HepG2 (cell line): ENCODE results near the gene CXXC5. TPM values are rescaled to one million over a fixed set of nuclear protein-coding genes. Genes with fewer than 3 reads are reported as not detected.

Experiments
- AKAP8 ChIP-seq: sonication (generic); formaldehyde crosslinking; IDR thresholded peaks from 2 replicates; pipeline ENCODE4 v1.5.1; 2020; ENCODE audit warnings: mild to moderate bottlenecking, missing genetic modification reagents
- ZKSCAN8 ChIP-seq: IDR thresholded peaks from 2 replicates; pipeline ENCODE4 v1.6.1; 2016; ENCODE audit warnings: borderline replicate concordance, missing genetic modification reagents, missing compliant biosample characterization
- polyA plus RNA-seq, 8 experiments: library from polyadenylated mRNA; depleted of rRNA in 3 of 8; stranded (reverse) in 7 of 8; unstranded in 1 of 8; fragments of >200 nt; fragmentation: Illumina TruSeq in 4 of 8; extraction: Trizol in 4 of 8; gene quantifications; 2 replicates each; pipeline versions ENCODE4 v1.2.1 to v1.2.3, GENCODE V29; 2011 to 2016; ENCODE audit warnings: low read depth in 4 of 8, missing spikeins in 1 of 8, mixed read lengths in 1 of 8; ENCODE audit not compliant: insufficient read depth in 1 of 8
- total RNA-seq, 5 experiments: library from RNA; depleted of rRNA; stranded (reverse); fragments of >200 nt; fragmentation: Illumina TruSeq; extraction: Trizol; gene quantifications; 2 replicates each; pipeline ENCODE4 v1.2.3, GENCODE V29; 2016; ENCODE audit warnings: low read depth in 1 of 5
- TF ChIP-seq, protein P1 (sequence below): sonication (generic); formaldehyde crosslinking; IDR thresholded peaks from 2 replicates; pipeline ENCODE4 v1.4.0; 2020; ENCODE audit warnings: missing genetic modification reagents, borderline replicate concordance
- TF ChIP-seq, protein P2 (sequence below): sonication (generic); formaldehyde crosslinking; IDR thresholded peaks from 2 replicates; pipeline ENCODE4 v1.4.0; 2020; ENCODE audit warnings: missing genetic modification reagents
- TF ChIP-seq, protein P3 (sequence below): IDR thresholded peaks from 2 replicates; pipeline ENCODE4 v1.6.1; 2016

CXXC5 gene
- total and polyA plus RNA-seq, 2 of the 13 experiments (the other 11 are each of a cell fraction or from before 2014, with no cell fraction given), result 32.3 to 33.0 TPM

DNA sequence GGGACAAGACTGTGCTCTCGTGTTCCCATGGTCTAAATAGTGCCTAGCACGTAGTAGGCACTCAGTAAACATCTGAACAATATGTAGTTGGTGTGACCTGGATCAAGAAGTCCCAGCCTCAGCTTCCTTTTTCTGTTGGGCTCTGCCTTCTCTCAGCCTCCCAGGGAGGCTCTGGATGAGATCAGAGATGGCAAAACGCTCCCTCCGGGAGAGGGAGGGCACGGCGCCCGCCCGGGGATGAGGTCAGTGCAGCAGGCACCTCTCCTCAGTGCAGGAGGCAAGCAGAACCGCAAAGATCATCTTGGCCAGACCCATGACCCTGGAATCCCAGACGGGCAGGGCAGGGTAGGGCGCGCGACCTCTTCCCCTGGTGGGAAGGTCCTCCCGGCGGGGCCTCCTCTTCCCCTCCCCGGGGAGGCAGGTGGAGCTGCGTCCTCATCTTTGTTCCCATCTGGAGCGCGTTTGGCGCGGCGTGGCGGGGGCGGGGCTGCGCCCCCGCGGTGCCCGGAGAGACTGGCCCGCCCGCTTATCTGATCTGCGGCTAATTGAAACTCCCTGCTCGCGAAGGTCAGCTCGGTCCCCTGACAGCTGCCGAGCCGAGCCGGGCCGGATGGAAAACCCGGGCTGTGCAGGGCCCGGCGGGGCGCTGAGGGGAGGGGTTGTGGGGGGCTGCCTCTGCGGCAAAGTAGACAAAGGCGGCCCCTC is 60.9 kb downstream of the CXXC5 start (continued):
- TF ChIP-seq, protein P1, sequence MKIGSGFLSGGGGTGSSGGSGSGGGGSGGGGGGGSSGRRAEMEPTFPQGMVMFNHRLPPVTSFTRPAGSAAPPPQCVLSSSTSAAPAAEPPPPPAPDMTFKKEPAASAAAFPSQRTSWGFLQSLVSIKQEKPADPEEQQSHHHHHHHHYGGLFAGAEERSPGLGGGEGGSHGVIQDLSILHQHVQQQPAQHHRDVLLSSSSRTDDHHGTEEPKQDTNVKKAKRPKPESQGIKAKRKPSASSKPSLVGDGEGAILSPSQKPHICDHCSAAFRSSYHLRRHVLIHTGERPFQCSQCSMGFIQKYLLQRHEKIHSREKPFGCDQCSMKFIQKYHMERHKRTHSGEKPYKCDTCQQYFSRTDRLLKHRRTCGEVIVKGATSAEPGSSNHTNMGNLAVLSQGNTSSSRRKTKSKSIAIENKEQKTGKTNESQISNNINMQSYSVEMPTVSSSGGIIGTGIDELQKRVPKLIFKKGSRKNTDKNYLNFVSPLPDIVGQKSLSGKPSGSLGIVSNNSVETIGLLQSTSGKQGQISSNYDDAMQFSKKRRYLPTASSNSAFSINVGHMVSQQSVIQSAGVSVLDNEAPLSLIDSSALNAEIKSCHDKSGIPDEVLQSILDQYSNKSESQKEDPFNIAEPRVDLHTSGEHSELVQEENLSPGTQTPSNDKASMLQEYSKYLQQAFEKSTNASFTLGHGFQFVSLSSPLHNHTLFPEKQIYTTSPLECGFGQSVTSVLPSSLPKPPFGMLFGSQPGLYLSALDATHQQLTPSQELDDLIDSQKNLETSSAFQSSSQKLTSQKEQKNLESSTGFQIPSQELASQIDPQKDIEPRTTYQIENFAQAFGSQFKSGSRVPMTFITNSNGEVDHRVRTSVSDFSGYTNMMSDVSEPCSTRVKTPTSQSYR, result peak; percentile 15; the same call in 1 of the 2 replicates
- TF ChIP-seq, protein P2, sequence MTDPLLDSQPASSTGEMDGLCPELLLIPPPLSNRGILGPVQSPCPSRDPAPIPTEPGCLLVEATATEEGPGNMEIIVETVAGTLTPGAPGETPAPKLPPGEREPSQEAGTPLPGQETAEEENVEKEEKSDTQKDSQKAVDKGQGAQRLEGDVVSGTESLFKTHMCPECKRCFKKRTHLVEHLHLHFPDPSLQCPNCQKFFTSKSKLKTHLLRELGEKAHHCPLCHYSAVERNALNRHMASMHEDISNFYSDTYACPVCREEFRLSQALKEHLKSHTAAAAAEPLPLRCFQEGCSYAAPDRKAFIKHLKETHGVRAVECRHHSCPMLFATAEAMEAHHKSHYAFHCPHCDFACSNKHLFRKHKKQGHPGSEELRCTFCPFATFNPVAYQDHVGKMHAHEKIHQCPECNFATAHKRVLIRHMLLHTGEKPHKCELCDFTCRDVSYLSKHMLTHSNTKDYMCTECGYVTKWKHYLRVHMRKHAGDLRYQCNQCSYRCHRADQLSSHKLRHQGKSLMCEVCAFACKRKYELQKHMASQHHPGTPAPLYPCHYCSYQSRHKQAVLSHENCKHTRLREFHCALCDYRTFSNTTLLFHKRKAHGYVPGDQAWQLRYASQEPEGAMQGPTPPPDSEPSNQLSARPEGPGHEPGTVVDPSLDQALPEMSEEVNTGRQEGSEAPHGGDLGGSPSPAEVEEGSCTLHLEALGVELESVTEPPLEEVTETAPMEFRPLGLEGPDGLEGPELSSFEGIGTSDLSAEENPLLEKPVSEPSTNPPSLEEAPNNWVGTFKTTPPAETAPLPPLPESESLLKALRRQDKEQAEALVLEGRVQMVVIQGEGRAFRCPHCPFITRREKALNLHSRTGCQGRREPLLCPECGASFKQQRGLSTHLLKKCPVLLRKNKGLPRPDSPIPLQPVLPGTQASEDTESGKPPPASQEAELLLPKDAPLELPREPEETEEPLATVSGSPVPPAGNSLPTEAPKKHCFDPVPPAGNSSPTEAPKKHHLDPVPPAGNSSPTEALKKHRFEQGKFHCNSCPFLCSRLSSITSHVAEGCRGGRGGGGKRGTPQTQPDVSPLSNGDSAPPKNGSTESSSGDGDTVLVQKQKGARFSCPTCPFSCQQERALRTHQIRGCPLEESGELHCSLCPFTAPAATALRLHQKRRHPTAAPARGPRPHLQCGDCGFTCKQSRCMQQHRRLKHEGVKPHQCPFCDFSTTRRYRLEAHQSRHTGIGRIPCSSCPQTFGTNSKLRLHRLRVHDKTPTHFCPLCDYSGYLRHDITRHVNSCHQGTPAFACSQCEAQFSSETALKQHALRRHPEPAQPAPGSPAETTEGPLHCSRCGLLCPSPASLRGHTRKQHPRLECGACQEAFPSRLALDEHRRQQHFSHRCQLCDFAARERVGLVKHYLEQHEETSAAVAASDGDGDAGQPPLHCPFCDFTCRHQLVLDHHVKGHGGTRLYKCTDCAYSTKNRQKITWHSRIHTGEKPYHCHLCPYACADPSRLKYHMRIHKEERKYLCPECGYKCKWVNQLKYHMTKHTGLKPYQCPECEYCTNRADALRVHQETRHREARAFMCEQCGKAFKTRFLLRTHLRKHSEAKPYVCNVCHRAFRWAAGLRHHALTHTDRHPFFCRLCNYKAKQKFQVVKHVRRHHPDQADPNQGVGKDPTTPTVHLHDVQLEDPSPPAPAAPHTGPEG (CRISPR knock-in tag), result no peak; the same call in 1 of the 2 replicates
- TF ChIP-seq ZKSCAN8 (CRISPR knock-in tag), result no peak
- TF ChIP-seq, protein P3, sequence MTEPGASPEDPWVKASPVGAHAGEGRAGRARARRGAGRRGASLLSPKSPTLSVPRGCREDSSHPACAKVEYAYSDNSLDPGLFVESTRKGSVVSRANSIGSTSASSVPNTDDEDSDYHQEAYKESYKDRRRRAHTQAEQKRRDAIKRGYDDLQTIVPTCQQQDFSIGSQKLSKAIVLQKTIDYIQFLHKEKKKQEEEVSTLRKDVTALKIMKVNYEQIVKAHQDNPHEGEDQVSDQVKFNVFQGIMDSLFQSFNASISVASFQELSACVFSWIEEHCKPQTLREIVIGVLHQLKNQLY (CRISPR knock-in tag), result no peak
- TF ChIP-seq AKAP8, result no peak
- TF ChIP-seq, all 625 proteins: peak for 142
